DOHH2 (cell line): ENCODE measurements around the gene FAN1.

ENCODE experiments used
- H3F3A ChIP-seq: fragments of 200-600 bp; sonication (generic), shearing (Covaris generic); 2 replicates; pipeline ENCODE4 v1.6.0; 2016; ENCODE audit warnings: antibody characterized with exemption, mild to moderate bottlenecking; ENCODE audit not compliant: control insufficient read depth, insufficient read depth
- H3K27ac ChIP-seq: fragments of 200-600 bp; sonication (generic); 2 replicates; pipeline ENCODE4 v1.5.1; 2014; ENCODE audit warnings: low read depth, mild to moderate bottlenecking, low read length, moderate library complexity
- H3K27me3 ChIP-seq: fragments of 200-600 bp; sonication (generic); 2 replicates; pipeline ENCODE4 v1.6.1; 2014; ENCODE audit warnings: mild to moderate bottlenecking, low read length, mixed read lengths; ENCODE audit not compliant: control insufficient read depth
- H3K36me3 ChIP-seq: fragments of 200-600 bp; sonication (generic); 2 replicates; pipeline ENCODE4 v1.6.1; 2014; ENCODE audit warnings: mild to moderate bottlenecking, low read length, moderate library complexity, mixed read lengths; ENCODE audit not compliant: control insufficient read depth
- H3K4me1 ChIP-seq: fragments of 200-600 bp; sonication (generic); 2 replicates; pipeline ENCODE4 v1.6.1; 2014; ENCODE audit warnings: mild to moderate bottlenecking, low read length, mixed read lengths; ENCODE audit not compliant: control insufficient read depth
- H3K4me2 ChIP-seq: fragments of 200-600 bp; sonication (generic); 2 replicates; pipeline ENCODE4 v1.6.0; 2014; ENCODE audit warnings: mild to moderate bottlenecking, low read length, moderate library complexity
- H3K4me3 ChIP-seq: fragments of 200-600 bp; sonication (generic); 2 replicates; pipeline ENCODE4 v1.5.1; 2014; ENCODE audit warnings: mild to moderate bottlenecking, low read length, mixed read lengths
- H3K79me2 ChIP-seq: fragments of 200-600 bp; sonication (generic); 2 replicates; pipeline ENCODE4 v1.6.1; 2014; ENCODE audit warnings: mild to moderate bottlenecking, low read length, mixed read lengths; ENCODE audit not compliant: control insufficient read depth
- H3K9me2 ChIP-seq: fragments of 200-600 bp; sonication (generic); replicated peaks from 2 replicates; pipeline ENCODE4 v1.6.1; 2014; ENCODE audit warnings: mild to moderate bottlenecking, low read length, mixed read lengths; ENCODE audit not compliant: control insufficient read depth
- H3K9me3 ChIP-seq: fragments of 200-600 bp; sonication (generic); 2 replicates; pipeline ENCODE4 v1.6.1; 2014; ENCODE audit warnings: antibody characterized with exemption, low read length, mixed read lengths; ENCODE audit not compliant: control insufficient read depth, insufficient read depth
- H4K20me1 ChIP-seq: fragments of 200-600 bp; sonication (generic); 2 replicates; pipeline ENCODE4 v1.6.0; 2014; ENCODE audit warnings: low read depth, mild to moderate bottlenecking, antibody characterized with exemption, low read length, moderate library complexity; ENCODE audit not compliant: control insufficient read depth, insufficient read depth
- EZH2phosphoT487 ChIP-seq: fragments of 200-600 bp; sonication (generic); IDR thresholded peaks from 2 replicates; pipeline ENCODE4 v1.6.1; 2017; ENCODE audit warnings: borderline replicate concordance, mild to moderate bottlenecking, antibody characterized with exemption, low read length, moderate library complexity, mixed read lengths
- TF ChIP-seq, protein P1 (sequence below): fragments of 200-600 bp; sonication (generic); IDR thresholded peaks from one replicate; pipeline ENCODE4 v1.5.1; 2014; ENCODE audit warnings: antibody characterized with exemption, mild to moderate bottlenecking, low read depth, low read length; ENCODE audit not compliant: poor library complexity, severe bottlenecking

Gene FAN1

DNA sequence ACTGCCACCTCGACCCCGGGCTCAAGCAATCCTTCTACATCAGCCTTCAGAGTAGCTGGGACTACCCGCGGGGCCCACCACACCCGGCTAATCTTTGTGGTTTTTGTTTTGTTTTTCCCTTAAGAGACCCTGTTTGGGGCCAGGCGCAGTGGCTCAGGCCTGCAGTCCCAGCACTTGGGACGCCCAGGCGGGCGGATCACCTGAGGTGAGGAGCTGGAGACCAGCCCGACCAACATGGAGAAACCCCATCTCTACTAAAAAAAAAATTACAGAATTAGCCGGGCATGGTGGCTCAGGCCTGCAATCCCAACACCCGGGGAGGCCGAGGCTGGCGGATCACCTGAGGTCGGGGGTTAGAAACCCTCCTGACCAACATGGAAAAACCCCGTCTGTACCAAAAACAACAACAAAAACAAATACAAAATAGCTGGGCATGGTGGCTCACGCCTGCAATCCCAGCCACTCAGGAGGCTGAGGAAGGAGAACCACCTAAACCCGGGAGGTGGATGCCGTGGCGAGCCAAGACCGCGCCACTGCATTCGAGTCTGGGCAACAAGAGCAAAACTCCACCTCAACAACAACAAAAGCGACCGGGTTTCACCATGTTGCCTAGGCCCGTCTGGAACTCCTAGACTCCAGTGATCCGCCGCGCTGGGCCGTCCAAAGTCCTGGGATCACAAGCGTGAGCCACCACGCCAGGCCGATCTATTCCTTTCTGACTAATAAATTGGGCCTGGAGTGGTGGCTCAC lies 8.1 kb upstream of the FAN1 start:
- no peaks in the 10 kb centered on the region for H3K9me3 ChIP-seq
- H3K36me3 ChIP-seq: no peaks in the 10 kb centered on the region
- no peak overlapping the region for H3K4me2 ChIP-seq
- H3K27me3 ChIP-seq: peaks cover 7% of the 10 kb centered on the region
- H3K4me1 ChIP-seq: peaks cover 3% of the 10 kb centered on the region; the same call in 1 of the 2 replicates
- H3K27ac ChIP-seq: no peak overlapping the region
- H3K79me2 ChIP-seq: no peaks in the 10 kb centered on the region
- H3F3A ChIP-seq: no peaks in the 10 kb centered on the region
- H4K20me1 ChIP-seq: no peaks in the 10 kb centered on the region
- H3K9me2 ChIP-seq: no peaks in the 10 kb centered on the region
- TF ChIP-seq, protein P1, sequence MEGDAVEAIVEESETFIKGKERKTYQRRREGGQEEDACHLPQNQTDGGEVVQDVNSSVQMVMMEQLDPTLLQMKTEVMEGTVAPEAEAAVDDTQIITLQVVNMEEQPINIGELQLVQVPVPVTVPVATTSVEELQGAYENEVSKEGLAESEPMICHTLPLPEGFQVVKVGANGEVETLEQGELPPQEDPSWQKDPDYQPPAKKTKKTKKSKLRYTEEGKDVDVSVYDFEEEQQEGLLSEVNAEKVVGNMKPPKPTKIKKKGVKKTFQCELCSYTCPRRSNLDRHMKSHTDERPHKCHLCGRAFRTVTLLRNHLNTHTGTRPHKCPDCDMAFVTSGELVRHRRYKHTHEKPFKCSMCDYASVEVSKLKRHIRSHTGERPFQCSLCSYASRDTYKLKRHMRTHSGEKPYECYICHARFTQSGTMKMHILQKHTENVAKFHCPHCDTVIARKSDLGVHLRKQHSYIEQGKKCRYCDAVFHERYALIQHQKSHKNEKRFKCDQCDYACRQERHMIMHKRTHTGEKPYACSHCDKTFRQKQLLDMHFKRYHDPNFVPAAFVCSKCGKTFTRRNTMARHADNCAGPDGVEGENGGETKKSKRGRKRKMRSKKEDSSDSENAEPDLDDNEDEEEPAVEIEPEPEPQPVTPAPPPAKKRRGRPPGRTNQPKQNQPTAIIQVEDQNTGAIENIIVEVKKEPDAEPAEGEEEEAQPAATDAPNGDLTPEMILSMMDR: no peak
- no peak for TF ChIP-seq EZH2phosphoT487
- no peak overlapping the region for H3K4me3 ChIP-seq

DNA sequence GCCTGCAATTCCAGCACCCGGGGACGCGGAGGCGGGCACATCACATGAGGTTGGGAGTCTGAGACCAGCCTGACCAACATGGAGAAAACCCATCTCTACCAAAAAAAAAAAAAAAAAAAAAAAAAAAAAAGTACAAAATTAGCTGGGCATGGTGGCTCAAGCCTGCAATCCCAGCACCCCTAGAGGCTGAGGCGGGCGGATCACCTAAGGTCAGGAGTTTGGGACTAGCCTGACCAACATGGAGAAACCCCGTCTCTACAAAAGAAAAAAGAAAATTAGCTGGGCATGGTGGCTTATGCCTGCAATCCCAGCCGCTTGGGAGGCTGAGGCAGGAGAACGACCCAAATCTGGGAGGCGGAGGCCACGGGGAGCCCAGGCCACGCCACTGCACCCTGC lies 7.5 kb upstream of the FAN1 start:
- TF ChIP-seq EZH2phosphoT487: no peak
- TF ChIP-seq, protein P1: no peak
- Histone ChIP-seq H4K20me1 (no peaks in the 10 kb centered on the region), H3K9me3 (no peaks in the 10 kb centered on the region), H3K36me3 (no peaks in the 10 kb centered on the region), H3K4me1 (peaks cover 3% of the 10 kb centered on the region; the same call in 1 of the 2 replicates), H3K4me2 (no peak overlapping the region), H3F3A (no peaks in the 10 kb centered on the region), H3K4me3 (no peak overlapping the region), H3K27ac (no peak overlapping the region), H3K9me2 (no peaks in the 10 kb centered on the region), H3K79me2 (no peaks in the 10 kb centered on the region), H3K27me3 (peaks cover 7% of the 10 kb centered on the region)

DNA sequence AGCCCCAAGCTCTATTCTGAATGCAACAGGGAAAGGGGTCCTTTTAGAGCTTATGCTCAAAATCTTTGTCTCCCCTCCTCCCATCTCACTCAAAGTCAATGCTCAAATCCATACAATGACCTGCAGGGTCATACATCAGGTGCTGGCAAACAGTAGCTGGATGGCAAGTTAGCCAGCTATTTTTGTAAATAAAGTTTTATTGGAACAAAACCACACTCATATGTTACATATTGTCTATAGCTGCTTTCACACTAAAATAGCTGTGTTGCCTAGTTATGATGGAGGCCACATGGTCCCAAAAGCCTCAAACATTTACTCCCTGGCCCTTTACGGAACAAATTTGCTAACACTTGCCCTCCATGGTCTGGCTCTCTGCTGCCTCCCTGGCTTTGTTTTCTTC lies 1.8 kb upstream of the FAN1 start:
- no peak overlapping the region for H3K4me2 ChIP-seq
- H3K9me3 ChIP-seq: no peaks in the 10 kb centered on the region
- H3F3A ChIP-seq: no peaks in the 10 kb centered on the region

More for the DNA sequence above, 1.8 kb upstream of the FAN1 start:
- H3K27ac ChIP-seq: no peak overlapping the region
- H3K36me3 ChIP-seq: no peaks in the 10 kb centered on the region
- H3K4me1 ChIP-seq: peaks cover 8% of the 10 kb centered on the region
- no peaks in the 10 kb centered on the region for H3K79me2 ChIP-seq
- H4K20me1 ChIP-seq: no peaks in the 10 kb centered on the region
- no peak overlapping the region for H3K4me3 ChIP-seq
- H3K9me2 ChIP-seq: no peaks in the 10 kb centered on the region
- TF ChIP-seq, protein P1: no peak
- TF ChIP-seq EZH2phosphoT487: no peak
- H3K27me3 ChIP-seq: no peaks in the 10 kb centered on the region
